Hindlimb muscle (tissue), 1 donor: Measurements from ENCODE around the gene BNIP3. TPM values are rescaled to one million over a fixed set of nuclear protein-coding genes. Genes with fewer than 3 reads are reported as not detected.
"Not testable (repeated sequence)": the region's sequence is repeated elsewhere in the genome, so short reads cannot be mapped to it uniquely, and the experiment has no call there.

Source experiments
- DNase-seq: peaks from one replicate; pipeline ENCODE4 v3.0.0-alpha.2; 2013
- polyA plus RNA-seq: library from polyadenylated mRNA; unstranded; fragments of 120-200 nt; gene quantifications from one replicate; pipeline ENCODE4 v1.2.1, GENCODE V29; 2013; ENCODE audit not compliant: insufficient read length

The BNIP3 gene
- polyA plus RNA-seq, 1 donor, result 41.0 TPM

- DNase-seq, result no peak
Measured at GRCh38 chr10:131929122-131929845, 52.4 kb downstream of the BNIP3 start.

- no peak for DNase-seq
Measured at GRCh38 chr10:131928248-131929095, 53.3 kb downstream of the BNIP3 start.

GRCh38 chr10:131926743-131927595 lies 54.8 kb downstream of the BNIP3 start:
- DNase-seq, result no peak

GRCh38 chr10:131926253-131926652 lies 55.5 kb downstream of the BNIP3 start:
- DNase-seq, result no peak

- no peak for DNase-seq
Measured at GRCh38 chr10:131925716-131926115, 56.0 kb downstream of the BNIP3 start.

- no peak for DNase-seq
Measured at GRCh38 chr10:131925011-131925649, 56.6 kb downstream of the BNIP3 start.

- no peak for DNase-seq
Measured at GRCh38 chr10:131923038-131923756, 58.5 kb downstream of the BNIP3 start.

GRCh38 chr10:131921184-131921583 lies 60.5 kb downstream of the BNIP3 start:
- DNase-seq, result no peak

GRCh38 chr10:131920693-131921092 lies 61.0 kb downstream of the BNIP3 start:
- DNase-seq, result no peak

- DNase-seq, result no peak
Measured at GRCh38 chr10:131920151-131920550, 61.6 kb downstream of the BNIP3 start.

- not testable (repeated sequence) for DNase-seq
Measured at GRCh38 chr10:131919461-131919860, 62.3 kb downstream of the BNIP3 start.

Other genes starting within 250 kb of the BNIP3 start
- gene PPP2R2D, start 80.9 kb downstream of the BNIP3 start, polyA plus RNA-seq, result 30.6 TPM
- 0.80 TPM for gene JAKMIP3, start 84.0 kb upstream of the BNIP3 start, polyA plus RNA-seq
- 5.0 TPM for gene DPYSL4, start 205.0 kb upstream of the BNIP3 start, polyA plus RNA-seq